H1 (cell line): Measurements from ENCODE around the gene SPATA4. TPM values are rescaled to one million over a fixed set of nuclear protein-coding genes. Genes with fewer than 3 reads are reported as not detected.

Experiments
- CHD1 ChIP-seq: IDR thresholded peaks from 2 replicates; pipeline ENCODE4 v1.6.1; 2012; ENCODE audit warnings: low read depth, low read length, improper control_type of control experiment
- SIN3A ChIP-seq, 2 experiments: IDR thresholded peaks in 1 of 2; conservative IDR thresholded peaks in 1 of 2; 2 replicates each; pipeline ENCODE4 v1.6.1; 2011 to 2012; ENCODE audit warnings: low read length in 2 of 2, improper control_type of control experiment in 1 of 2, low read depth in 1 of 2, mild to moderate bottlenecking in 1 of 2
- SRF ChIP-seq: IDR thresholded peaks from 2 replicates; pipeline ENCODE4 v1.6.1; 2011; ENCODE audit warnings: mild to moderate bottlenecking, low read depth, low read length, moderate library complexity
- polyA plus RNA-seq, 7 experiments: library from polyadenylated mRNA; depleted of rRNA in 3 of 7; stranded (reverse) in 5 of 7; unstranded in 2 of 7; fragments of >200 nt in 5 of 7; fragments of 200-250 nt in 2 of 7; gene quantifications; 1 replicate in 5 of 7; 2 replicates in 1 of 7; 4 replicates in 1 of 7; pipeline versions ENCODE4 v1.2.1 to v1.2.3, GENCODE V29; 2011 to 2013; ENCODE audit warnings: missing spikeins in 2 of 7, mixed read lengths in 2 of 7
- total RNA-seq: library from RNA; stranded (reverse); fragmentation: NEBNext Ultra II Directional; extraction: Animal tissue kit (Norgen Biotek cat#: 25700); gene quantifications from 2 replicates; pipeline ENCODE4 v1.2.1, GENCODE V29; 2021

SPATA4 gene
- total and polyA plus RNA-seq, 2 of the 8 experiments (the other 6 are each of a cell fraction or from before 2014, with no cell fraction given), result not detected

DNA sequence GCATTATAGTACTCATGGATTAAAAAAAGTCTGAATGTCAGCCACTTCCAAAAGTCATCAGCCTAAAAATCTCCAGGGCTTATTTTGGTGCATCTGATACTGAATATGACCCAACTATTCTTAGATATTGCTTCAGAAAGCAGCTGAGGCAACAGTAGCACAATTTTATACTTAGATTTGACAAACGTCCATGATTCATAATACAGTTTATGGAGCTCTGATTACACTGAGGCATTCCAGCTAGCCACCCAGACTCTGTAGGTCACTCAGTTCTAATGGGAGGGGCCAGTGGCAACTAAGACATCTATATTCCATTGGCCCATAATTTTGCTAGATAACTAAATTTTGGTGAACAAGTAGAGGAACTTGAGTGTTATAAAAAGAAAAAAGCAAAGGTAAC, 10.3 kb downstream of the SPATA4 start (continued):
- no peak for TF ChIP-seq SIN3A (conservative IDR thresholded peaks at IDR 0.05 in 1 of 2, IDR thresholded peaks at IDR 0.05 in 1 of 2; ENCODE audit: low read depth in 1 of 2, low read length in 2 of 2)
- TF ChIP-seq SRF, result no peak
- no peak for TF ChIP-seq CHD1
